GM12878 (cell line): ENCODE results near the gene ARHGAP26. TPM values are rescaled to one million over a fixed set of nuclear protein-coding genes. Genes with fewer than 3 reads are reported as not detected.

Experiments used
- ASH2L ChIP-seq: fragments of 300-600, 200-600 bp; sonication (generic); IDR thresholded peaks from 2 replicates; pipeline ENCODE4 v1.6.1; 2017; ENCODE audit warnings: low read depth, mild to moderate bottlenecking, borderline replicate concordance
- ATF2 ChIP-seq: IDR thresholded peaks from 2 replicates; pipeline ENCODE4 v1.6.1; 2012; ENCODE audit warnings: low read length, inconsistent platforms
- BHLHE40 ChIP-seq, 2 experiments: fragments of 450-650 bp in 1 of 2; IDR thresholded peaks; 2 replicates each; pipeline ENCODE4 v1.6.1; 2011 to 2017; ENCODE audit warnings: low read depth in 2 of 2, borderline replicate concordance in 1 of 2, improper control_type of control experiment in 1 of 2, low read length in 1 of 2, mild to moderate bottlenecking in 1 of 2
- CBX5 ChIP-seq: sonication (generic); IDR thresholded peaks from 2 replicates; pipeline ENCODE4 v1.6.1; 2016; ENCODE audit warnings: low read depth, moderate library complexity, mild to moderate bottlenecking, inconsistent platforms
- CEBPZ ChIP-seq: fragments of 150-350 bp; IDR thresholded peaks from 2 replicates; pipeline ENCODE4 v1.6.1; 2016; ENCODE audit warnings: low read depth, low read length
- CHD2 ChIP-seq: IDR thresholded peaks from 2 replicates; pipeline ENCODE4 v1.6.1; 2011; ENCODE audit warnings: low read depth, low read length, improper control_type of control experiment, borderline replicate concordance
- CREM ChIP-seq: IDR thresholded peaks from 2 replicates; pipeline ENCODE4 v1.6.1; 2014; ENCODE audit warnings: antibody characterized with exemption, low read depth
- EZH2 ChIP-seq: IDR thresholded peaks from 2 replicates; pipeline ENCODE4 v1.6.1; 2012; ENCODE audit warnings: low read depth, mild to moderate bottlenecking, control low read depth, inconsistent platforms, low read length, borderline replicate concordance; ENCODE audit not compliant: control insufficient read depth
- GABPA ChIP-seq: IDR thresholded peaks from 2 replicates; pipeline ENCODE4 v1.6.1; 2014; ENCODE audit warnings: antibody characterized with exemption, low read depth, mild to moderate bottlenecking, inconsistent platforms
- NFXL1 ChIP-seq: fragments of 450-650 bp; IDR thresholded peaks from 2 replicates; pipeline ENCODE4 v1.6.1; 2017; ENCODE audit warnings: antibody characterized with exemption, mild to moderate bottlenecking, borderline replicate concordance
- NFYA ChIP-seq: IDR thresholded peaks from 2 replicates; pipeline ENCODE4 v1.6.1; 2011; ENCODE audit warnings: low read depth, mild to moderate bottlenecking, low read length, improper control_type of control experiment, borderline replicate concordance
- NRF1 ChIP-seq: conservative IDR thresholded peaks from 2 replicates; pipeline ENCODE4 v1.6.1; 2011; ENCODE audit warnings: mild to moderate bottlenecking, low read depth, low read length, improper control_type of control experiment
- PAX5 ChIP-seq: IDR thresholded peaks from 2 replicates; pipeline ENCODE4 v1.6.1; 2011; ENCODE audit warnings: low read depth, low read length, borderline replicate concordance
- POLR2AphosphoS5 ChIP-seq: IDR thresholded peaks from 2 replicates; pipeline ENCODE4 v1.6.1; 2011; ENCODE audit warnings: mild to moderate bottlenecking, low read length, inconsistent platforms
- RAD21 ChIP-seq: IDR thresholded peaks from 2 replicates; pipeline ENCODE4 v1.6.1; 2011; ENCODE audit warnings: mild to moderate bottlenecking, low read depth, low read length, moderate library complexity; ENCODE audit not compliant: insufficient read depth
- RUNX3 ChIP-seq: IDR thresholded peaks from 2 replicates; pipeline ENCODE4 v1.6.1; 2012; ENCODE audit warnings: low read length, inconsistent platforms
- SMC3 ChIP-seq: IDR thresholded peaks from 2 replicates; pipeline ENCODE4 v1.6.1; 2011; ENCODE audit warnings: low read length, improper control_type of control experiment, borderline replicate concordance
- SREBF2 ChIP-seq: IDR thresholded peaks from 2 replicates; pipeline ENCODE4 v1.6.1; 2012; ENCODE audit warnings: mild to moderate bottlenecking, low read length
- TCF12 ChIP-seq: IDR thresholded peaks from 2 replicates; pipeline ENCODE4 v1.6.1; 2011; ENCODE audit warnings: low read depth, mild to moderate bottlenecking, low read length
- TCF3 ChIP-seq: IDR thresholded peaks from 2 replicates; pipeline ENCODE4 v1.6.1; 2012; ENCODE audit warnings: low read depth, mild to moderate bottlenecking, low read length, borderline replicate concordance; ENCODE audit not compliant: insufficient read depth
- ZBTB33 ChIP-seq: fragments of 450-650 bp; IDR thresholded peaks from 2 replicates; pipeline ENCODE4 v1.6.1; 2017; ENCODE audit warnings: mild to moderate bottlenecking
- polyA plus RNA-seq, 11 experiments: library from polyadenylated mRNA; depleted of rRNA in 4 of 11; unstranded in 6 of 11; stranded (reverse) in 5 of 11; fragments of >200 nt; fragmentation: Nextera tagmentation in 4 of 11; fragmentation: Illumina TruSeq in 1 of 11; extraction: Ambion mirVana in 4 of 11; extraction: Trizol in 1 of 11; gene quantifications; 1 replicate in 1 of 11; 2 replicates in 10 of 11; pipeline versions ENCODE4 v1.2.1 to v1.2.3, GENCODE V29; 2011 to 2016; ENCODE audit warnings: inconsistent platforms in 2 of 11, missing spikeins in 2 of 11, low read depth in 1 of 11
- total RNA-seq, 4 experiments: library from RNA; depleted of rRNA in 3 of 4; stranded (reverse); fragments of >200 nt in 3 of 4; fragmentation: Illumina TruSeq in 1 of 4; extraction: Trizol in 1 of 4; gene quantifications; 2 replicates each; pipeline versions ENCODE4 v1.2.1 to v1.2.3, GENCODE V29; 2013 to 2021
- TF ChIP-seq, protein P1 (sequence below): IDR thresholded peaks from 2 replicates; pipeline ENCODE4 v1.6.1; 2012; ENCODE audit warnings: low read depth, low read length, improper control_type of control experiment

The ARHGAP26 gene
- total and polyA plus RNA-seq, 10 of the 15 experiments (the other 5 are each of a cell fraction or from before 2014, with no cell fraction given): 9.4 to 41.5 (median 19.3) TPM

DNA sequence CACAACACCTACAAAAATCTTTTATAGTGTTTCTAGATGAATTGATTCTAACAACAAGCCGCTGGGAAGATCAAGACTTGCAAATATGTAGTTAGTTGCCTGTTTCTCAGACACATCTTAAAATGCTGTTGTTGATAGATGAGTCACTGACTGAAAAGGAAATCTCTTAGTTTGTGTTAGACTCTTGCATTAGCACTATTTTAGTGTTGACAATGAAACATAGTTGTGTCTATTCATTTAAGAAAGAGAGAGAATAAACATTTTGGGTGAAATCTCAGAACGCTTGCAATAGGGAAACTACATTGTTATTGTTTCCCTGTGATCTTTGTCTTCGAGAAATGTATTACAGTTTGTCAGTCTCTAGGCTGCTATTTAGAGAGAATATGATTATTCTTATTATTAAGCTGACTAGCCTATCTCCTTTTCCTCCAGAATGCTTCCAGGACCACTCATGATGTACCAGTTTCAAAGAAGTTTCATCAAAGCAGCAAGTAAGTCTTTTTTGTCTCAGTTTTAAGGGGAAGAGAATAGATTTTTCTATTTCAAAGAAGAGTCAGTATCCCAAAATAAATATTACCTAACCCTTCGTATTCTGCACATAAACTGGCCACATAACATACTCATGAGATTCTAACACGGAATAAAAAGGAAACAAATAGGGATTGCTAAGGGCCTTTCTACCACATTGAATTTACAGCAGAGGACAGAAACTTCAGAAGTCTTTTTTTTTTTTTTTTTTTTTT lies 285.6 kb downstream of the ARHGAP26 start (continued):
- TF ChIP-seq PAX5: no peak
- TF ChIP-seq ATF2: peak; percentile 54; the same call in 1 of the 2 replicates
- peak; percentile 29; the same call in 1 of the 2 replicates for TF ChIP-seq RUNX3
- TF ChIP-seq NFXL1: no peak
- TF ChIP-seq NFYA: no peak
- TF ChIP-seq NRF1: no peak
- TF ChIP-seq TCF3: no peak
- TF ChIP-seq EZH2: no peak
- 0 out of 2 replicates have a peak, but pooled peaks have one; percentile 13 for TF ChIP-seq CBX5
- no peak for TF ChIP-seq BHLHE40 (IDR thresholded peaks at IDR 0.05; ENCODE audit: borderline replicate concordance in 1 of 2, low read depth in 2 of 2, low read length in 1 of 2)
- TF ChIP-seq CHD2: no peak
- no peak for TF ChIP-seq SMC3
- no peak for TF ChIP-seq ZBTB33
- TF ChIP-seq POLR2AphosphoS5: 0 out of 2 replicates have a peak, but pooled peaks have one; percentile 36
- TF ChIP-seq, protein P1, sequence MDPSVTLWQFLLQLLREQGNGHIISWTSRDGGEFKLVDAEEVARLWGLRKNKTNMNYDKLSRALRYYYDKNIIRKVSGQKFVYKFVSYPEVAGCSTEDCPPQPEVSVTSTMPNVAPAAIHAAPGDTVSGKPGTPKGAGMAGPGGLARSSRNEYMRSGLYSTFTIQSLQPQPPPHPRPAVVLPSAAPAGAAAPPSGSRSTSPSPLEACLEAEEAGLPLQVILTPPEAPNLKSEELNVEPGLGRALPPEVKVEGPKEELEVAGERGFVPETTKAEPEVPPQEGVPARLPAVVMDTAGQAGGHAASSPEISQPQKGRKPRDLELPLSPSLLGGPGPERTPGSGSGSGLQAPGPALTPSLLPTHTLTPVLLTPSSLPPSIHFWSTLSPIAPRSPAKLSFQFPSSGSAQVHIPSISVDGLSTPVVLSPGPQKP: no peak
- no peak for TF ChIP-seq GABPA
- no peak for TF ChIP-seq TCF12
- TF ChIP-seq CREM: 0 out of 2 replicates have a peak, but pooled peaks have one; percentile 7
- no peak for TF ChIP-seq CEBPZ
- no peak for TF ChIP-seq SREBF2
- no peak for TF ChIP-seq ASH2L
- no peak for TF ChIP-seq RAD21
